HepG2 (cell line): ENCODE results near the gene EFCAB8. TPM values are rescaled to one million over a fixed set of nuclear protein-coding genes. Genes with fewer than 3 reads are reported as not detected.

Experiments used
- ATAC-seq: fragments of 200-7000 bp; cut with Tn5 transposase; 3 replicates; pipeline ENCODE4 v1.9.1; 2020; ENCODE audit warnings: mild to moderate bottlenecking, moderate library complexity
- BruUV-seq: library from RNA; stranded (reverse); fragments of 400-500 nt; replicated peaks from 2 replicates; lab custom pipeline; 2021; lab: Mats Ljungman, UMichigan
- CTCF ChIA-PET: fragments of 300-600 bp; formaldehyde crosslinking; extraction: SDS; loops from one replicate; lab custom pipeline; 2021; ENCODE audit warnings: low total read pairs, inconsistent platforms, low intra/inter-chr PET ratio; lab: Yijun Ruan, JAX
- POLR2A ChIA-PET: fragments of 350-600 bp; sonication (Branson Sonifier 250); formaldehyde crosslinking; loops from one replicate; lab custom pipeline; 2020; ENCODE audit warnings: antibody characterized with exemption, inconsistent platforms; lab: Yijun Ruan, JAX
- DNase-seq: peaks from one replicate; pipeline ENCODE4 v3.0.0-alpha.2; 2015; ENCODE audit warnings: low spot score
- FAIRE-seq: peaks from 3 replicates; lab custom pipeline; 2011; peaks lifted over from hg19 to GRCh38; lab: Jason Lieb, UNC
- H2AFZ ChIP-seq: one replicate; pipeline ENCODE4 v1.6.1; 2011; ENCODE audit warnings: low read length, inconsistent platforms
- H3K27ac ChIP-seq: fragments of 300-600 bp; 3 replicates; pipeline ENCODE4 v1.8.0; 2011; ENCODE audit warnings: mixed run types, mild to moderate bottlenecking, mixed read lengths, low read length, inconsistent platforms; ENCODE audit not compliant: insufficient read depth; ENCODE audit errors: extremely low read length
- H3K27me3 ChIP-seq, 2 experiments: fragments of 200-600 bp in 1 of 2; 2 replicates in 1 of 2; 3 replicates in 1 of 2; pipeline versions ENCODE4 v1.6.0 to v1.8.0; 2011; ENCODE audit warnings: low read length in 2 of 2, mild to moderate bottlenecking in 2 of 2, moderate library complexity in 2 of 2, inconsistent platforms in 1 of 2; ENCODE audit not compliant: insufficient read depth in 2 of 2, control insufficient read depth in 1 of 2
- H3K36me3 ChIP-seq, 2 experiments: fragments of 200-600 bp in 1 of 2; replicated peaks in 1 of 2; 2 replicates in 1 of 2; 3 replicates in 1 of 2; pipeline versions ENCODE4 v1.5.1 to v1.8.0; 2011; ENCODE audit warnings: low read length in 2 of 2, inconsistent platforms in 1 of 2; ENCODE audit not compliant: insufficient read depth in 2 of 2, control insufficient read depth in 1 of 2
- H3K4me1 ChIP-seq: 2 replicates; pipeline ENCODE4 v1.5.1; 2012; ENCODE audit warnings: low read length, inconsistent platforms; ENCODE audit not compliant: insufficient read depth
- H3K4me2 ChIP-seq: 2 replicates; pipeline ENCODE4 v1.6.0; 2011; ENCODE audit warnings: low read depth, low read length, inconsistent platforms
- H3K4me3 ChIP-seq, 3 experiments: fragments of 200-600 bp in 1 of 3; sonication (generic), shearing (Covaris generic) in 1 of 3; replicated peaks in 1 of 3; 2 replicates each; pipeline ENCODE4 v1.5.1; 2011 to 2016; ENCODE audit warnings: low read length in 3 of 3, inconsistent platforms in 2 of 3, low read depth in 2 of 3, mild to moderate bottlenecking in 2 of 3, control low read depth in 1 of 3, mixed read lengths in 1 of 3; ENCODE audit not compliant: insufficient read depth in 1 of 3
- H3K79me2 ChIP-seq: one replicate; pipeline ENCODE4 v1.6.1; 2011; ENCODE audit warnings: low read length, inconsistent platforms; ENCODE audit not compliant: insufficient read depth
- H3K9ac ChIP-seq: 2 replicates; pipeline ENCODE4 v1.6.0; 2011; ENCODE audit warnings: mild to moderate bottlenecking, low read depth, low read length, inconsistent platforms; ENCODE audit not compliant: insufficient read depth
- H3K9me3 ChIP-seq: 2 replicates; pipeline ENCODE4 v1.5.1; 2012; ENCODE audit warnings: mild to moderate bottlenecking, low read length
- H4K20me1 ChIP-seq: 2 replicates; pipeline ENCODE4 v1.6.0; 2011; ENCODE audit warnings: inconsistent platforms, mild to moderate bottlenecking, low read length, moderate library complexity; ENCODE audit not compliant: insufficient read depth
- HMGXB4 ChIP-seq, 2 experiments: sonication (generic) in 1 of 2; formaldehyde crosslinking in 1 of 2; IDR thresholded peaks; 2 replicates each; pipeline versions ENCODE4 v1.4.0 to v1.6.1; 2018 to 2020; ENCODE audit warnings: missing genetic modification reagents in 2 of 2, borderline replicate concordance in 1 of 2, low read depth in 1 of 2, mild to moderate bottlenecking in 1 of 2, missing biosample characterization in 1 of 2
- KLF16 ChIP-seq, 2 experiments: sonication (generic) in 1 of 2; formaldehyde crosslinking in 1 of 2; IDR thresholded peaks; 2 replicates each; pipeline versions ENCODE4 v1.6.1 to v1.8.0; 2016 to 2023; ENCODE audit warnings: missing genetic modification reagents in 2 of 2, missing compliant biosample characterization in 1 of 2
- PPARG ChIP-seq: conservative IDR thresholded peaks from 2 replicates; pipeline ENCODE4 v1.6.1; 2016; ENCODE audit warnings: missing biosample characterization, missing genetic modification reagents
- RAD21 ChIP-seq: fragments of 450-650 bp; formaldehyde crosslinking; IDR thresholded peaks from 2 replicates; pipeline ENCODE4 v1.5.0; 2020; ENCODE audit warnings: mild to moderate bottlenecking
- SMC3 ChIP-seq: IDR thresholded peaks from 2 replicates; pipeline ENCODE4 v1.6.1; 2011; ENCODE audit warnings: low read length, improper control_type of control experiment
- STAG1 ChIP-seq: sonication (generic); formaldehyde crosslinking; IDR thresholded peaks from 2 replicates; pipeline ENCODE4 v1.4.0; 2020; ENCODE audit warnings: missing genetic modification reagents
- TARDBP ChIP-seq: sonication (generic); formaldehyde crosslinking; IDR thresholded peaks from 2 replicates; pipeline ENCODE4 v1.8.0; 2022; ENCODE audit warnings: mild to moderate bottlenecking, missing genetic modification reagents
- TGIF2 ChIP-seq: IDR thresholded peaks from 2 replicates; pipeline ENCODE4 v1.6.1; 2016; ENCODE audit warnings: control low read depth, missing compliant biosample characterization
- ZNF136 ChIP-seq: sonication (generic); formaldehyde crosslinking; IDR thresholded peaks from 2 replicates; pipeline ENCODE4 v1.8.1; 2022; ENCODE audit warnings: low read depth, mild to moderate bottlenecking, moderate library complexity, missing genetic modification reagents
- ZNF335 ChIP-seq: sonication (generic); formaldehyde crosslinking; IDR thresholded peaks from 2 replicates; pipeline ENCODE4 v1.4.0; 2020; ENCODE audit warnings: missing genetic modification reagents
- ZNF44 ChIP-seq: sonication (generic); formaldehyde crosslinking; IDR thresholded peaks from 2 replicates; pipeline ENCODE4 v1.5.1; 2020; ENCODE audit warnings: mild to moderate bottlenecking, missing genetic modification reagents
- ZNF629 ChIP-seq: sonication (generic); formaldehyde crosslinking; conservative IDR thresholded peaks from 2 replicates; pipeline ENCODE4 v1.5.0; 2020; ENCODE audit warnings: missing genetic modification reagents
- ZNF646 ChIP-seq: sonication (generic); formaldehyde crosslinking; IDR thresholded peaks from 2 replicates; pipeline ENCODE4 v1.9.0; 2021; ENCODE audit warnings: mild to moderate bottlenecking, missing genetic modification reagents
- ZNF772 ChIP-seq: sonication (generic); formaldehyde crosslinking; IDR thresholded peaks from 2 replicates; pipeline ENCODE4 v1.5.0; 2020; ENCODE audit warnings: mild to moderate bottlenecking, missing genetic modification reagents
- WGBS: methylation state at CpG from one replicate; pipeline ENCODE4 v1.1.6; 2017; ENCODE audit warnings: low lambda C conversion rate; 5-methylcytosine and 5-hydroxymethylcytosine counted together
- in situ Hi-C: cut with HindIII; loops from 2 replicates; pipeline ENCODE4 v1.10.0; 2017; ENCODE audit warnings: low pct_unique_long_range_greater_than_20kb; ENCODE audit not compliant: extremely low pct_ligation_motif_present
- intact Hi-C: fragments of 100-400 bp; cut with micrococcal nuclease; formaldehyde crosslinking; loops from one replicate; pipeline ENCODE4 v1.10.0; 2022; ENCODE audit not compliant: unreplicated experiment
- polyA plus RNA-seq, 8 experiments: library from polyadenylated mRNA; depleted of rRNA in 3 of 8; stranded (reverse) in 7 of 8; unstranded in 1 of 8; fragments of >200 nt; fragmentation: Illumina TruSeq in 4 of 8; extraction: Trizol in 4 of 8; gene quantifications; 2 replicates each; pipeline versions ENCODE4 v1.2.1 to v1.2.3, GENCODE V29; 2011 to 2016; ENCODE audit warnings: low read depth in 4 of 8, missing spikeins in 1 of 8, mixed read lengths in 1 of 8; ENCODE audit not compliant: insufficient read depth in 1 of 8
- total RNA-seq, 5 experiments: library from RNA; depleted of rRNA; stranded (reverse); fragments of >200 nt; fragmentation: Illumina TruSeq; extraction: Trizol; gene quantifications; 2 replicates each; pipeline ENCODE4 v1.2.3, GENCODE V29; 2016; ENCODE audit warnings: low read depth in 1 of 5

The EFCAB8 gene
- total and polyA plus RNA-seq, 2 of the 13 experiments (the other 11 are each of a cell fraction or from before 2014, with no cell fraction given), result 0.15 to 0.22 TPM

GRCh38 chr20:32945710-32946221 is 87.0 kb downstream of the EFCAB8 start:
- FAIRE-seq, result peak; percentile 49
- no peak overlapping the region for H3K4me2 ChIP-seq
- no peaks in the 10 kb centered on the region for H4K20me1 ChIP-seq
- peaks cover 9% of the 10 kb centered on the region for H3K4me1 ChIP-seq
- no TSS peak for BruUV-seq
- H3K4me3 ChIP-seq, result no peak overlapping the region
- WGBS, result 2% methylated on average over 4 of the region's 4 CpGs
- in situ Hi-C loops, result no loop called here
- ATAC-seq, result peak; percentile 96
- peak; percentile 55 for DNase-seq
- ChIA-PET CTCF (interaction anchor here (1.4 to 2.6 kb wide), 3 partner anchors 43 to 156 kb away, joined by 6 to 21 read pairs (median 13); no protein-coding TSS in a partner anchor), POLR2A (interaction anchor here (1.5 kb wide), 1 partner anchor 9 kb away, joined by 3 read pairs; no protein-coding TSS in a partner anchor)
- no peaks in the 10 kb centered on the region for H3K9me3 ChIP-seq
- H3K27me3 ChIP-seq, result peaks cover 0 to 4% of the 10 kb centered on the region in 2 experiments; a peak in 1 of 5 replicates
- H3K79me2 ChIP-seq, result no peaks in the 10 kb centered on the region
- no peak overlapping the region for H3K27ac ChIP-seq
- H3K36me3 ChIP-seq, result no peaks in the 10 kb centered on the region
- intact Hi-C loops, result loop anchor here (1.0 kb wide), 1 partner anchor 43 kb away; no protein-coding TSS in a partner anchor
- H3K9ac ChIP-seq, result no peak overlapping the region
- no peak overlapping the region for H2AFZ ChIP-seq
- TF ChIP-seq TGIF2 (CRISPR knock-in tag) (0 out of 2 replicates have a peak, but pooled peaks have one; percentile 34), RAD21 (CRISPR knock-in tag) (peak; percentile 64), SMC3 (peak; percentile 86), ZNF772 (CRISPR knock-in tag) (no peak), ZNF646 (no peak), ZNF44 (CRISPR knock-in tag) (0 out of 2 replicates have a peak, but pooled peaks have one; percentile 50), ZNF136 (CRISPR knock-in tag) (0 out of 2 replicates have a peak, but pooled peaks have one; percentile 64), PPARG (0 out of 2 replicates have a peak, but pooled peaks have one; percentile 16), KLF16 (CRISPR knock-in tag; IDR thresholded peaks at IDR 0.05) (0 out of 4 replicates have a peak, but pooled peaks of 1 of the 2 experiments have one; percentile 23), ZNF629 (CRISPR knock-in tag) (no peak), TARDBP (CRISPR knock-in tag) (0 out of 2 replicates have a peak, but pooled peaks have one; percentile 22), HMGXB4 (CRISPR knock-in tag; IDR thresholded peaks at IDR 0.05; ENCODE audit: borderline replicate concordance in 1 of 2, low read depth in 1 of 2) (0 out of 4 replicates have a peak, but pooled peaks of 1 of the 2 experiments have one; percentile 32), ZNF335 (0 out of 2 replicates have a peak, but pooled peaks have one; percentile 19), STAG1 (peak; percentile 55)
